HL-60 (cell line): ENCODE data around the gene PIP5K1A.

Source experiments
- CTCF ChIP-seq: IDR thresholded peaks from one replicate; pipeline ENCODE4 v1.5.1; 2011; ENCODE audit warnings: low read length, control low read depth, inconsistent platforms; ENCODE audit not compliant: insufficient read depth
- GABPA ChIP-seq: IDR thresholded peaks from 2 replicates; pipeline ENCODE4 v1.6.1; 2012; ENCODE audit warnings: low read depth
- REST ChIP-seq: IDR thresholded peaks from 2 replicates; pipeline ENCODE4 v1.6.1; 2012; ENCODE audit warnings: low read depth; ENCODE audit not compliant: insufficient replicate concordance

GRCh38 chr1:151171190-151171589 lies 27.2 kb upstream of the PIP5K1A start:
- no peak for TF ChIP-seq CTCF
- TF ChIP-seq REST: no peak
- no peak for TF ChIP-seq GABPA
